NCI-H2081 treated with DMSO at 0.1 percent for 48 hours (cell line): ENCODE measurements around the gene MYPN.
"Not testable (repeated sequence)": the region's sequence is repeated elsewhere in the genome, so short reads cannot be mapped to it uniquely, and the experiment has no call there.

ENCODE experiments used
- DNase-seq: peaks from one replicate; lab custom pipeline; 2025; lab: John Stamatoyannopoulos, UW

The MYPN gene

GRCh38 chr10:68135922-68136792 lies 26.9 kb downstream of the MYPN start:
- DNase-seq: no peak

DNA sequence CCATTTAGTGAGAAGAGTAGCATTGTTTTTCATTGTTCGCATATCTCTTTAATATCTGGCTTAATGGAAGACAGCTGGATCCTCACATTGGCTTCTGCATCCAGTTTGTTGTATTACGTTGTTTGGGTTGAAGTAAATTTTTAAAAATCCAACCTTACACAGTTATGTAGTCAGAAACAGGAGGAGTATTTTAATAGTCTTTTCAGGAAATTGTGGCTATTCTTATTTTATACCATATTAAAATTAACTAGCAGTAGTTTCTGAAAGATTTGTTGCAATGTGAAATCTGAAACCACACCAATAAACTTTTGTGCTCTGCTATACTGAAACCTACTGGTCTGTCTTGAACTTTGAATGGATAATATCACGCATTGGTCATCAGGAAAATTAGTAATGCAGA lies 27.9 kb downstream of the MYPN start:
- DNase-seq: no peak

GRCh38 chr10:68138526-68138925 lies 29.2 kb downstream of the MYPN start:
- no peak for DNase-seq

DNA sequence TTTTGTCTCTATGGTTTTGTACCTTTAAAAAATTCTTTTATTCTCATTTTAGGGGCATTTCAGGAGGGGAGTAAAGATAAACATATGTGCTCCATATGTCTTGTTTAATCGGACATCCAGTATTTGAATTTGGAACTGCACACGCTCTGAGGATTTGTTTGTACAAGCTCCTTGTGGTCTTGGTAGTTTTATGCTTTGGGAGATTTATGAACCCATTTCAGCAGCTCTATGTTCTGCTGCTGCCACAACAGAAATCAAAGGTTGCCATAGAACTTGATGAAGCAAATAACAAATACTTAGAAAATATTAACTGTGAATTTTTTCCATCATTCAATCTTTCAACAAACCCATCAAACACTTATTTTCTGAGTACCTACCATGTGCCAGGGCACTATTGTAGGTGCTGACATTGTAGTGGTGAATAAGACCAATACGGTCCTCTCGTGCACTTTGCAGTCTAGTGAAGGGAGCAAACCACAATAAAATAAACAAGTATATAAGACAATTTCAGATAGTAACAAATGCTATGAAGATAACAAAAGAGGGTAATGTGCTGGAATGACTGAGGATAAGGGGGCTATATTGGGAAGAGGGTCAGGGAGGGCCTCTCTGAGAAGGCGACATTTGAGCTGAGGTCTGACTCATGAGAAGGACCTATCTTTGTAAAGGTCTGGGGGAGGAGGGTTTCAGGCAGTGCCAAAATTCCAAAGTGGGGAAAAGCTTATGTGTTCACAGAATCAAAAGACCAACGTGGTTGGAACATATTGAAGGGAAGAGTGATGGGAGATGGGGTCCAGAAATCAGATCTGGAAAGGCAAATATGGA lies 30.4 kb downstream of the MYPN start:
- DNase-seq: no peak

- no peak for DNase-seq
Observed at GRCh38 chr10:68142761-68143160, 33.5 kb downstream of the MYPN start.

GRCh38 chr10:68144709-68145108 lies 35.4 kb downstream of the MYPN start:
- DNase-seq: no peak

DNA sequence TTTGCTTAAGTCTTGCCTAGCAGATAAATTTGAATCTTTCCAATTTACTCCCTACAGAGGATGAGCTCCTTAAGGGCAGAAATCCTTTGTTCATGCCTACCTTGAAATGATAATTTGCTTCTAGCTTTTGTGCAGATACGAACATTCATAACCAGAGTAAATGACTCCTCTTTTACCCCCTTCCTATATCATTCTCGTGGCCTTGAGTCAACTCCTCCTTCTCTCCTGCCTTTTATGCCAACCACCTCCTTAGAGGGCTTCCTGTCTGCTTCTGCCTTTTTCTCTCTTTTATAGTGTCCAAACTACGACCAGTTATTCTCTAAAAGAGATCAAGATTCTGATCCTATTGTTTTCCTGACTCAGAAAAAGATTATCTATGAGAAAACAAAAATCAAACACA lies 36.4 kb downstream of the MYPN start:
- DNase-seq: no peak

DNA sequence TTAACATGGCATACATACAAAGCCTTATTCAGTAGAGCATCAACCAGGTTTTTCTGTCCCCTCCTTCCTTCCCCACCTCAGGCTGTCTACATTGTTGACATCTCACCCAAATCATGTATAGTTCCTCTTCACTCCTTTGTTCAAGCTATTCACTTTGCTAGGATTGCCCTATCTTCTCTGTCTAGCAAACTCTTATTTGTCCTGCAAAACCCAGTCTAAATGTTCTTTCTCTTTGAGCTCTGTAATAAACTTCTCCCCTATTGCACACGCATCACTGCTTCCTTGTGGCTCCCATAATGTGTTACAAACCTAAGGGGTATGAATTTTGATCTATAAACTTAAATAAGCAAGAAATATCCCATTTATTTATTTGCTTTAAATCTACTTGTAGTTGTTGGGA lies 36.8 kb downstream of the MYPN start:
- no peak for DNase-seq

- no peak for DNase-seq
Observed at GRCh38 chr10:68151453-68151852, 42.2 kb downstream of the MYPN start.

DNA sequence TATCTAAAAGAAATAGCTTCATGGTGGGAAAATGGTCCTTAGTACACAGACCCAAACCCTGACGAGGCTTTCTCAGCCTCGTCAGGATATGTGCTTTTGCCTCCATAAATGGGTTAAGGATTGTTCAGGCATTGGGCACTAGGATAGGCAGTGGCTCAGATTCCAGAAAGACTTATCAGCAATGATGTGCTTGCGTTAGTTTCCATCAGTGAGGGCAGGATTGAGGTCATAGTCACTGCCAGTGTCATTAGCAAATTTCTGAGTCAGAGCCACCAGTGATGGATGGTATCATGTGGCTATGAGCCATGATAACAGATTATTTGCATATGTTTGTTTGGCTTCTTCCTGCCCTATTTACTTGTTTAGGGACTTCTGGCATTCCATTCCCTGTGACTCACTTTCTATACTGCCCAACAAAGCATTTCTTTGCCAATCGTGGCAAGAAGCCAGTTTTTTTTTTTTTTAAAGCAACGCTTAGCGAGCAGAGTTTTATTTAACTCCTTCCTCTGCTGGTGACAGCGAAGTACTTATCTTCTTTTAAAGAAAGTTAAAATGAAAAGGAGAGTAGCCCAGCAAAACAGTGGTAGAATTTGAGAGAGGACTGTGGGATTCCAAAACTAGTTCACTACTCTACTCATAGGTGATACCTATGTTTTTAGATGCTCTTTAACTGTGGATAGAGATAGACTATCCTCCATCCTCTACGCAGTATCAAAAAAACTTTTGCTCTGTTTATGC lies 44.4 kb downstream of the MYPN start:
- no peak for DNase-seq

DNA sequence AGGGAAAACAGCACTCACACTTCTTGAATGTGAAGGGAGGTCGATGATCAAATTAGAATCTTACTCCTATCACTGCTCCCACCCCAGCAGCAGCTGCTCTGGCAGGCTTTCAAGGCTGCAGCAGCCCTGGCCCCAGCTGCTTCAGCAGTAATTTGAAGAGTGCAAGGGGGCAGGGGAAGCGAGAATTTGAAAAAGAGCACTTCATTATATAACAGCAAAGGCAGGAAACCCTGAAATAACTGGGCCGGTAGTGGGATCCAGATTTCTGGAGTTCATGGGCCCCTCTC lies 44.9 kb downstream of the MYPN start:
- DNase-seq: no peak

DNA sequence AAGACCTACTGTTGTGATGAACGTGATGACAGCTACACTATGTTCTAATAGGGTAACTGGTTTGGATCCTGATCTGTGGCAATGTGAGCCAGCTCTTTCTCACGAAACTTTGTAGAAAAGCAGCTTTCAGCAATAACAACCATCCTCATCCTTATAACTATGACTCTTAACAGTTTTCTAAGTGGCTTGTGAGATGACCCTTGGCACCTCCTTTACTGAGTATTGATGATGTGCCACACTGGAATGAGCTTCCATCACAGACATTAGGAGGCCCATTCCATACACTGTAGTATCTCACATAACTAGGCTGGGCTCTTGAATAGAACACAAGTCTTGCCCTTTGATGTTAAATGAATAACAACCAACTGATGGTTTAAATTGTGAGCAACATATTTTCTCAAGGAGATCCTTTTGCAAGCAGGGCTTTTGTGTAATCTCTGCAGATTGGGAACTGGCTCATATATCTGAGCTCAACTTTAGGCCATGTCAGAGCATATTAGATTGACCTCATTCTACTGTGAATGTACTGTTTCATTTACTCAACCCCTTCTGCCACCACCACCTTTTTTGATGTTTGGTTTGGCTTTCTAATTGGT lies 46.4 kb downstream of the MYPN start:
- DNase-seq: no peak

DNA sequence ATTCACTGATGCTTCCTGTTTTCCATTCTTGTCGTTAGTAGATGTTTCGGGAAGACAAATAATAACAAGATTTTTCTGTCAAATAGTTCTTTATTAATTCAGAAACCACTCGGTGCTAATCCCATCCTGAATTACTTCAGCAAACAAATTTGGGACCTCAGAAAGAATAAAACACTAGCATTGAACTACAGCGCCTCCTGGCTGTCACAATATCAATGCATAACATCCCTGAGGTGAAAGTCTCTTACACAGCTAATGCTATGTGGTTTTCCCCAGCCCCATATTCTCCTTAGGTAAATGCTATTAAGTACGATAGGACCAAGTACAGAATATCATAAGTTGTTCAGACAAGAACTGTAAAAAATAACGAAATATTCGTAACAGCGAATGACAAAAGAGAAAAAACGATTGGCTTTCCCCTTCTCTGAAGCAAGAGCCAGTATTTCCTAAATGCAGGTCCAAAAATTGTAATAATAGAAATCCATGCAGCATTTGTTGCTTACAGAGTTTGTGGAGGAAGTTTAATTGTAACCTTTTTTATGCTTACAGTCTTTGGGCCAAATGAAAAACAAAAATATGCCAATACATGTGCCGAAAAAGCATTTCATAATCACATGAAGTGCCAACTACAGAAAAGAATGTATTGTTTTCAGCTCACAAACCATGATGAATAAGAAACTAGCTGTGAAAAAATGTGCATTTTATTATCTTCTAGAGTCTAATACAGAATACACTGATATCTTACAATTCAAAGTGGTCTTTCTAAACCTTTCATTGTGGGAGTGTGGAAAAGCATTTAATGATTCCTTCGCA lies 47.3 kb downstream of the MYPN start:
- DNase-seq: no peak

DNA sequence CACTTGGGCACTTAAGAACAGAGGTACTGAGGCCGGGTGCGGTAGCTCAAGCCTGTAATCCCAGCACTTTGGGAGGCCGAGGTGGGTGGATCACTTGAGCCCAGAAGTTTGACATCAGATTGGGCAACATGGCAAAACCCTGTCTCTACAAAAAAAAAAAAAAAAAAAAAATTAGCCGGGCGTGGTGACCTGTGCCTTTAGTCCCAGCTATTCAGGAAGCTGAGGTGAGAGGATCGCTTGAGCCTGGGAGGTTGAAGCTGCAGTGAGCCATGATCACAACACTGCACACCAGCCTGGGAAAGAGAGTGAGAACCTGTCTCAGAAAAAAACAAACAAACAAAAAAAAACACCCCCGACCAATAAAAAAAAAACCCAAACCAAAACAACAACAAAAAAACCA lies 48.2 kb downstream of the MYPN start:
- not testable (repeated sequence) for DNase-seq

DNA sequence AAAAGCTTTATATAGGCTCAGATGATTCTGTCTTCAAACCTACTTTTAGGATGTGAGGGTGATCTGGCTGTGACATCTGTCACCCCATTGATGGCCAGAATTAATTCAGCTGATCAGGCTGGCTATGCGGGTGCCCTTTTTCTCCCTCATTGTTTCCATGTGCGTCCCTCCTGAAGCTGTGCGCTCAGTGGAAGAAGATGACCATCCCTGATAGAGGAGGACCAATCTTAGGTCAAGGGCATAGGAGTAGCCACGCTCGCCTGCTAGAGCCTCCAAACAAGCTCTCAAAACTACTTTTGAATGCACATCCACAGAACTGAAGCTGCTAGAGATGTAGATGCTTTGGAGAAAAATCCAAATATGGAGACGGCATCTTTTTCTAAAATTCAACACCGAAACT lies 48.7 kb downstream of the MYPN start:
- DNase-seq: no peak

- no peak for DNase-seq
Observed at GRCh38 chr10:68163735-68164134, 54.4 kb downstream of the MYPN start.

GRCh38 chr10:68165643-68166042 lies 56.4 kb downstream of the MYPN start:
- DNase-seq: no peak

- no peak for DNase-seq
Observed at GRCh38 chr10:68166871-68167585, 57.7 kb downstream of the MYPN start.

DNA sequence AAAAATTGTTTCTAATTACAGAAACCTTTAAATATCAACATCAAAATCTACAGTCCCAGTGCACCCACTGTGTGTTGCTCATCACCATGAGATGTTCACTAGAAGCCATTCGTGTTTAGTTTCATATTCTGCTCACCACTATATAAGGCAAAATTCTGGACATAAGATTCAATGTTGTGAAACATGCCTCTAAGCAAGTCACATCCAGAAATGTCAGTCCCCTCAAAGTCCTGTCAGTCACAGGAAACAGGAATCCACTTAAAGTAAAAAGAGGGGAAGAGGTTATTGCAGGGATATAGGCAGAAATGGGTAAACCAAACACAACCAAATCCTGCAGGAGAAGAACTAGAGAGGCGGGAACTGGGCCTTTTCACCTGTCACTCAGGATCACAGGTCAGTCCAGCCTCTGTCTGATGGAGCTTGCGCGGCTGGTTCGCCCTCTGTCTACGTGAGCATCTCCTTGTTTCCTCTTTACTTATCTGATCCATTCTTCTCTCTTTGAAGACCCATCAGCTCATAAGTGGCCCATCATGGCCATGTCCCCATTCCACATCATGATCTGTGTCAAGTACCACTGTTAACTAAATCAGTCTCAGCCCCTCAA lies 58.4 kb downstream of the MYPN start:
- no peak for DNase-seq

DNA sequence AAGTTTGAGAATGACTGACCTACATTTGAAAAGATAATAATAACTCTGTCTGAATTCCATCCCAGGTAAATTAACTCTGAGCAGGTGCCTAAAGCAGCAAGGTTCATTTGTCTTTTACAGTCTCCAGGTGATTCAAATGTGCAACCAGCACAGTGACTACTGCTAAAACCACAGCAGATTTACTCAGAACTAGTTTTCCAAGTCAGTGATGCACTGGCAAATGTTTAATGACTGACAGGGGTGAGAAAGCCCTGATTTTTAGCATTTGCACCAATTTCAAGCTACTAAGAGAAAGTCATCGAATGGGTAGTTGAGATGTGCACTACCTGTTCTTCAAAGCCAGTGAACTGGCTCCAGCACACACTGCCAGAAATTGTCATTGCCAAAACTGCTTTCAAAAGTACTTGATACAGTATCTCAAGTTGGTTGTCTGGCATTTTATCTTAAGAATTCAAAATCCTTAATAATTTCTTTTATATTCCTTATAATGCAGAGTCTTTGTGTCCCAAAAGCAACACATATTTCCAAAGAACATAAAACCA lies 62.3 kb downstream of the MYPN start:
- no peak for DNase-seq
